GM21515 (cell line): ENCODE data around the gene TSPAN15.
"Not testable (repeated sequence)": the region's sequence is repeated elsewhere in the genome, so short reads cannot be mapped to it uniquely, and the experiment has no call there.

Experiments
- ATAC-seq: cut with Tn5 transposase; IDR thresholded peaks from one replicate; pipeline ENCODE4 v1.9.1; 2021; ENCODE audit not compliant: unreplicated experiment

Gene TSPAN15

GRCh38 chr10:69533658-69534057, 82.4 kb downstream of the TSPAN15 start:
- no peak for ATAC-seq

DNA sequence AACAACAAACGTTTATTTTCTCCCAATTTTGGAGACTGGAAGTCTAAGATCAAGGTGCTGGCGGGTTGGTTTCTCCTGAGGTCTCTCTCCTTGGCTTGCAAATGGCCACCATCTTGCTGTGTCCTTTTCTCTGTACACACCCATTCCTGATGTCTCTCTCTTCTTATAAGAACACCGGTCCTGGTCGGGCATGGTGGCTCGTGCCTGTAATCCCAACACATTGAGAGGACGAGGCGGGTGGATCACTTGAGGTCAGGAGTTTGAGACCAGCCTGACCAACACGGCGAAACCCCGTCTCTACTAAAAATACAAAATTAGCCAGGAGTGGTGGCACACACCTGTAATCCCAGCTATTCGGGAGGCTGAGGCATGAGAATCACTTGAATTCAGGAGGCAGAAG, 85.3 kb downstream of the TSPAN15 start:
- ATAC-seq, result not testable (repeated sequence)

- ATAC-seq, result no peak
These were observed 86.2 kb downstream of the TSPAN15 start for GRCh38 chr10:69537449-69537848.

- ATAC-seq, result no peak
These were observed 87.2 kb downstream of the TSPAN15 start for GRCh38 chr10:69538461-69538860.

DNA sequence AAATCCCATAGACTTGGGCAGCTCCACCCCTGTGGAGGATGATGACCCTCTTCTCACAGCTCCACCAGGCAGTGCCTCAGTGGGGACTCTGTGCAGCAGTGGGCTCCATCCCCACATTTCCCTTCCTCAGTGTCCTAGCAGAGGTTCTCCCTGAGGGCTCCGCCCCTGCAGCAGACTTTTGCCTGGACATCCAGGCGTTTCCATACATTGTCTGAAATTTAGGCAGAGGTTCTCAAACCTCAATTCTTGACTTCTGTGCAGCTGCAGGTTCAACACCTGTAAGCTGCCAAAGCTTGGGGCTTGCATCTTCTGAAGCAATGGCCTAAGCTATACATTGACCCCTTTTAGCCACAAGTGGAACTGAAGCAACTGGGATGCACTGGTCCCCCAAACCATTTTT, 90.2 kb downstream of the TSPAN15 start:
- no peak for ATAC-seq

DNA sequence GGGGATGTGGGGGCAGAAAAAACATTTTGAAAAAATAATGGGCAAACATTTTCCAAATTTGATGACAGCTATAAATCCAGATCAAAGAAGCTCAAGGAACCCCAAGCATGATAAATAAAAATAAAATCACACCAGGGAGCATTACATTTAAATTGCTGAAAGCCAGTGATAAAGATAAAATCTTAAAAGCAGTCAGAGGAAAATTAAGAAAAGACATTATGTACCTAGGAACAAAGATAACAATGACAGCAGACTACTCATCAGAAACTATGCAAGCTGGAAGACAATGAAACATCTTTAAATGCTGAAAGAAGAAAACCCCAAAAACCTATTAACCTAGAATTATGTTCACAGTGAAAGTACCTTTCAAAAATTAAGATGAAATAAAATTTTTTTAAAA, 98.7 kb downstream of the TSPAN15 start:
- ATAC-seq, result no peak

- ATAC-seq, result no peak
These were observed 101.0 kb downstream of the TSPAN15 start for GRCh38 chr10:69552268-69552667.

DNA sequence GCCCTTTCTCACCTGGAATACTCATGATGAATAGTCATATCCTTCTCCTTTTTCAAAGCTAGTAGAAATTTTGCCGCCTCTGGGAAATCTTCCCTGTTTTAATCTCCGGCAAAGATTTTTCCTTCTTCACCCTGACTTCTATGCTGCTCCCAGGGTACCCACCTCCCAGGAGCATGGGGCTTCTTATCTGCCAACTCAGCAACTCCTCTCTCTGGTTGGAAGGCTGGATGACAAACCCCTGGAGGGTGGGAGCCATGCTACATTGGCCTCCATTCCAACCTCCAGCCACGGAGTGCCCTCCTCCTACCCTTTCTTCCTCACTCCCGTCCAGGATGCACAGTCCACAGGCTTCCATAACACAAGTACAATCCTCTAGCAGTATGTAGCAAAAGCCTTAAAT, 102.1 kb downstream of the TSPAN15 start:
- ATAC-seq, result no peak

DNA sequence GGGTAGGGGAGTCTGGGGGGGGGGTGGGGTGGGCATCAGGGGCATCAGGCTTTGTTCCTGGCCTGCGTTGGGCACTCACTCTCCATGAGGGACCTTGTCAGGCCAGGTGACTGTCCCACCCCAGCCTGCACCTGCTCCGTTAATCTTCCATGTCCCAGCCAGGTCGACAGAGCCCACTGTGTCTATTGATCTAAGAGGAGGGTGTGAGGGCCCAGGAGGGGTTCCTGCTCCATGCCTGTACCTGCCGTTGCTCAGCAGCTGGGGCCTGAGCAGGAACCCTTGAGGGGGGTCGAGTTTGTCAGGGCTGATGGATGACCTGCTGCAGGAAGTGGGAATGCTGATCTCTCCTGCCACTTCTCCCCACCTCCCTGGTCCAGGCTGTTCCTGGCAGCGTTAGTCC, 103.3 kb downstream of the TSPAN15 start:
- no peak for ATAC-seq
